ENCODE measurements around the gene GIGYF2. TPM values are rescaled to one million over a fixed set of nuclear protein-coding genes. Genes with fewer than 3 reads are reported as not detected.

The GIGYF2 gene, protein sequence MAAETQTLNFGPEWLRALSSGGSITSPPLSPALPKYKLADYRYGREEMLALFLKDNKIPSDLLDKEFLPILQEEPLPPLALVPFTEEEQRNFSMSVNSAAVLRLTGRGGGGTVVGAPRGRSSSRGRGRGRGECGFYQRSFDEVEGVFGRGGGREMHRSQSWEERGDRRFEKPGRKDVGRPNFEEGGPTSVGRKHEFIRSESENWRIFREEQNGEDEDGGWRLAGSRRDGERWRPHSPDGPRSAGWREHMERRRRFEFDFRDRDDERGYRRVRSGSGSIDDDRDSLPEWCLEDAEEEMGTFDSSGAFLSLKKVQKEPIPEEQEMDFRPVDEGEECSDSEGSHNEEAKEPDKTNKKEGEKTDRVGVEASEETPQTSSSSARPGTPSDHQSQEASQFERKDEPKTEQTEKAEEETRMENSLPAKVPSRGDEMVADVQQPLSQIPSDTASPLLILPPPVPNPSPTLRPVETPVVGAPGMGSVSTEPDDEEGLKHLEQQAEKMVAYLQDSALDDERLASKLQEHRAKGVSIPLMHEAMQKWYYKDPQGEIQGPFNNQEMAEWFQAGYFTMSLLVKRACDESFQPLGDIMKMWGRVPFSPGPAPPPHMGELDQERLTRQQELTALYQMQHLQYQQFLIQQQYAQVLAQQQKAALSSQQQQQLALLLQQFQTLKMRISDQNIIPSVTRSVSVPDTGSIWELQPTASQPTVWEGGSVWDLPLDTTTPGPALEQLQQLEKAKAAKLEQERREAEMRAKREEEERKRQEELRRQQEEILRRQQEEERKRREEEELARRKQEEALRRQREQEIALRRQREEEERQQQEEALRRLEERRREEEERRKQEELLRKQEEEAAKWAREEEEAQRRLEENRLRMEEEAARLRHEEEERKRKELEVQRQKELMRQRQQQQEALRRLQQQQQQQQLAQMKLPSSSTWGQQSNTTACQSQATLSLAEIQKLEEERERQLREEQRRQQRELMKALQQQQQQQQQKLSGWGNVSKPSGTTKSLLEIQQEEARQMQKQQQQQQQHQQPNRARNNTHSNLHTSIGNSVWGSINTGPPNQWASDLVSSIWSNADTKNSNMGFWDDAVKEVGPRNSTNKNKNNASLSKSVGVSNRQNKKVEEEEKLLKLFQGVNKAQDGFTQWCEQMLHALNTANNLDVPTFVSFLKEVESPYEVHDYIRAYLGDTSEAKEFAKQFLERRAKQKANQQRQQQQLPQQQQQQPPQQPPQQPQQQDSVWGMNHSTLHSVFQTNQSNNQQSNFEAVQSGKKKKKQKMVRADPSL (N-terminal part only)
- total RNA-seq: 100 to 1,000 TPM in 1 of 2 donors, 10 to 100 TPM in 1; 91.5 to 101 TPM

DNA sequence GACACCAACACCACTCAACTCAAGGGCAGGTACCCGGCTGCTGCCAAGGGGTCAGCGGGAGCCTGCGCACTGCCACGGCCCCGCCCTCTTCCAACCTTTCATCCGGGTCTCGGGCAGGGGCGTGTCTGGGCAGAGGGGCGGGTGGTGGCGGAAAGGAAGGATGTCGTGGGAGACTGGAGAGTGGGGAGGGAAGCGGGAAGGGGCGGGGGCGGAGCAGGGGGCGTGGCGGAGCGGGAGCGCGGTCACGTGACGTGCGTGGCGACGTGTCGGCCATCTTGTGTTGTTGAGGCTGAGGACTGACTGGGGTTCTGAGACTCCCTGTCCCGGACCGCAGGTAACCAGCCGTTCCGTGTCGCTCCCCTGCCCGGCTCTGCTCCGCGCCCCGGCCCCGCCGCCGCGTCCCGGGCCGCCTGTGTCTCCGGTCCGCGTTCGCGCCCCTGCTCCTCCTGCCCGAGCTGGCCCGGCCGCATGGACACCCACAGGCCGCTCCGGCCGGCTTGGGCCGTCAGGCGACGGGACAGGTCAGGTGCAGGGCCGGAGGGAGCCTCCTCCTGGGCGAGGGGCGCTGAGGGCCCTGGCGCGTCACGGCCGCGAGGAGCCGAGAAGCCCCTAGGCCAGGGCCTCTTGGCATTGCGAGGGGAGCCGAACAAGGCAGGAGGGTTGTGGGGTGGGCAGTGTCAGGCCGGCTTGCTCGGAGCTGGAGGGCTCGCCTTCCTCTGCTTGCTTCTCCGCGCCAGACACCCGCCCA, at the start of gene GIGYF2:
GIGYF2 (plus strand) TSS at position 273 of the 748 bp plus-strand sequence. CDS start 37,867 bp downstream, outside the sequence.
- Mint-ChIP-seq H3K27me3 (no peaks in the 10 kb centered on the region), H3K27ac (peak within 1 kb of the TSS; percentile 73 to 95), H3K4me1 (ENCODE audit: low read depth in 2 of 2) (peaks cover 29% of the 10 kb centered on the region in 2 donors), H3K36me3 (peaks cover 17% of the 10 kb centered on the region), H3K4me3 (peak within 1 kb of the TSS; percentile 97), H3K9me3 (no peaks in the 10 kb centered on the region)
- DNase-seq (ENCODE audit: low spot score): peak; percentile 95
- peak; percentile 95 to 97 for ATAC-seq

DNA sequence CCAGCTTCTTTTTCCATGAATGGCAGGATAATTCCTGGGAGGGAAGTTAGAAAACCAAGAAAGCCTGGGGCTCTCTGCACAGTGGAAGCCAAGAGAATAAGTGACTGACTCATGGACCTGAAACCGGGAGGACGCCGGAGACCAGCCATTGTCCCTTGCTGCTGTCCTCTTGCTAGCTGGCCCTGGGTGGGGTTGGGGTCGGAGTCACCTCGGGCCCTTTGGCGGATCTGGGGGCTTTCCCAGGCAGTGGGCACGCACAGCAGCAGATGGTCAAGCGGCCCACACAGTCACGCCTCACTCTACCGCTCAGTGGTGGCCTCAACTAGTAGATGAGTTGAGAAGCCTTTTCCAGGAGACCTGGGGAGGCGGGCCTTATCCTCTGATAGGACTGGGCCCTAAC, 48.1 kb upstream of the GIGYF2 start:
- no peaks in the 10 kb centered on the region for H3K9me3 Mint-ChIP-seq
- no peaks in the 10 kb centered on the region for H3K36me3 Mint-ChIP-seq
- ATAC-seq (no peak), DNase-seq (ENCODE audit: low spot score) (no peak)
- H3K4me1 Mint-ChIP-seq (ENCODE audit: low read depth in 2 of 2): no peaks in the 10 kb centered on the region
- H3K4me3 Mint-ChIP-seq: no peak overlapping the region
- H3K27me3 Mint-ChIP-seq: peaks cover 0 to 2% of the 10 kb centered on the region in 2 donors
- H3K27ac Mint-ChIP-seq: no peak overlapping the region

DNA sequence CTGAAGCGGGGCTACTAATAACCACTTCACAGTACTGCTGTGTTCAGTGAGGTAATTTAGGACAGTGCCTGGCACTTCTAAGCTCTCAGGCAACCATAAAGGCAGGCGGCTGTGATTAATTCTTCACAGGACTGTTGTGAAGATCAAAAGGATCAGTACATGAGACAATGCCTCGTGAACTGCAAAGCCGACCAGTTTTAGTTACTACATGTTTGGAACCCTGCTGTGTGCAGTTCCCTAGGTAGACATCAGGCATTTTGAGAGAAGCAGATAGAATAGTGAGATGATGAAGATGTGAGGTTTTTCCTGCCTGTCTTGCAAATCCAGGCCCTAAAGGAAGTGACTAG, 44.7 kb upstream of the GIGYF2 start:
- H3K27me3 Mint-ChIP-seq: no peaks in the 10 kb centered on the region
- no peaks in the 10 kb centered on the region for H3K4me1 Mint-ChIP-seq (ENCODE audit: low read depth in 2 of 2)
- DNase-seq (ENCODE audit: low spot score) (no peak), ATAC-seq (no peak)
- H3K9me3 Mint-ChIP-seq: no peaks in the 10 kb centered on the region
- no peak overlapping the region for H3K4me3 Mint-ChIP-seq
- no peaks in the 10 kb centered on the region for H3K36me3 Mint-ChIP-seq
- H3K27ac Mint-ChIP-seq: no peak overlapping the region

DNA sequence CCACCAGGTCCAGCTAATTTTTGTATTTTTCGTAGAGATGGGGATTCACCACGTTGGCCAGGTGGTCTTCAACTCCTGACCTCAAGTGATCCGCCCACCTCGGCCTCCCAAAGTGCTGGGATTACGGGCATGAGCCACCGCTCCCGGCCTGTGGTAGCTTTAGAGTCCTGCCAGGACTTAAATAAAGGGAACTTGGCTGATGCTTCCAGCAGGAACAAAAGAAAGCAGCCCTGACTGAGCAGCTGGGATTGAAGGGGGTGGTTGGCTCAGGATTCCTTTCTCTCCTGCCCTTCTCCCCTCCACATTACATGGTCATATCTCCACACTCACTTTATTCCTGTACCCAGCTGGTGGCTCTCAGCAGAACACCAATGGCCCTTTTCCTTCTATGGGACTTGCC, 43.7 kb upstream of the GIGYF2 start:
- Mint-ChIP-seq H3K9me3 (no peaks in the 10 kb centered on the region), H3K36me3 (no peaks in the 10 kb centered on the region), H3K4me3 (no peak overlapping the region), H3K27me3 (peaks cover 0 to 2% of the 10 kb centered on the region in 2 donors), H3K27ac (no peak overlapping the region), H3K4me1 (ENCODE audit: low read depth in 2 of 2) (no peaks in the 10 kb centered on the region)
- ATAC-seq (no peak), DNase-seq (ENCODE audit: low spot score) (no peak)

DNA sequence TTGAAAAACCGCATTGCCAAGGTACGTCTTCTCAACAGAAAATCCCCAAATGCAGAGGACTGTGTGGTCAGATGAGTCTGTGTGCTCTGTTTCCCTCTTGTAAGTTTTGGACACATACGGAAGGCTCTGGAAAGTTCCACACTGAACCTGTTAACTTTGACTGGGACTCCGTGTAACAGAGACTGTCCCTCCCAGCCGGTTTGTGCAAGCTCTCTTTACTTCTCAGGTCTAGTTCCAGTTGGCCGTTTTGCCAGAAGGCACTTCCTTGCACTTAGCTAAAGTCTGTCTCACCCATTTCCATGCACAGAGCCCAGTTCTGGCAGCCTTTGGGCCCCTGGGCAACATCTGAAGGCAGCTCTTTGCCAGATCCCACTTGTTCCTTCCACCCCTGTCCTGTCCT, 41.7 kb upstream of the GIGYF2 start:
- no peak for DNase-seq (ENCODE audit: low spot score)
- Mint-ChIP-seq H3K4me3 (no peak overlapping the region), H3K4me1 (ENCODE audit: low read depth in 2 of 2) (no peaks in the 10 kb centered on the region), H3K9me3 (no peaks in the 10 kb centered on the region), H3K27ac (no peak overlapping the region), H3K27me3 (peaks cover 0 to 8% of the 10 kb centered on the region in 2 donors), H3K36me3 (no peaks in the 10 kb centered on the region)
- ATAC-seq: no peak

DNA sequence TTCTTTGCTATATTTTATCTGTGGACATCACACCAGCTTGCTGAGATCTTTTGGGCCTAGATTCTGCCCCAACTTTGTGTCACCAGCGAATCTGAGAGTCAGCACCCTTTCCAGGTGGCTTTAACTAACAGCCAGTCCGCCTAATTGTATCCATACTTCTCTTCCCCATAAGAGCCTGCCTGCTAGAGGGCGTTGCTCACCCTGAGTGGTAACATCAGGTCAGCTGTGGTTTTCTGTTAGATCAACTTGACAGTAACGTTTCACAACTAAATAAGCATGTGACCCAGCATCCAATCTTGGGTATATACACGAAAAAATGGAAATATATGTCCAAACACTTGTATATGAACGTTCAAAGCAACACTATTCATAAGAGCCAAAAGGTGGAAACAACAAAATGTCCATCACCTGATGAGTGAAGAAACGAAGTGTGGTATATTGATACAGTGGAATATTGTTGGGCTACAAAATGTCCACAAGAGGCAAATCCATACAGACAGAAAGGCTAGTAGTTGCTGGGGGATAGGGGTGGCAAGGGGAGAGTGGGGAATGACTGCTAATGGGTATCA, 38.8 kb upstream of the GIGYF2 start:
- H3K9me3 Mint-ChIP-seq: no peaks in the 10 kb centered on the region
- no peaks in the 10 kb centered on the region for H3K36me3 Mint-ChIP-seq
- H3K4me1 Mint-ChIP-seq (ENCODE audit: low read depth in 2 of 2): no peaks in the 10 kb centered on the region
- H3K27ac Mint-ChIP-seq: no peak overlapping the region
- no peak for DNase-seq (ENCODE audit: low spot score)
- no peak for ATAC-seq
- no peak overlapping the region for H3K4me3 Mint-ChIP-seq
- H3K27me3 Mint-ChIP-seq: peaks cover 0 to 8% of the 10 kb centered on the region in 2 donors

DNA sequence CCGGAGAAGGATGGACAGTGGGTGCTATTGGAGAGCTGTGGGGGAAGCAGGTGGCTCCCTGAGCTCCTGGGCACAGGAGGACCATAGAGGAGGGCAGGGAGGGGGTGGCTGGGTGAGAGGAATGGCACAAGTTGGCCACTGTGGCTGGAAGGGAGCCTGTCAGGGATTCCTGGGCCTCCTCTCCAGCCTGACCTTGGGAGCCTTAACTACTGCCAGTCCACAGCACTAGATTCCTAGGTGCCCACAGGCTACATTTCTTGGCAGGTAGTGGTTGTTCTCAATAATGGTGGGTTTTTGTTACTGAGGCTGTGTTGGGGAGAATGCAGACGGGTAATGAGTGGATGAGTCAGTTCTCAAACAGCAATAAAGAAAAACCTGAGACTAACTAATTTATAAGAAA, 37.8 kb upstream of the GIGYF2 start:
- H3K27me3 Mint-ChIP-seq: peaks cover 0 to 8% of the 10 kb centered on the region in 2 donors
- no peak overlapping the region for H3K27ac Mint-ChIP-seq
- no peaks in the 10 kb centered on the region for H3K36me3 Mint-ChIP-seq
- DNase-seq (ENCODE audit: low spot score) (no peak), ATAC-seq (peak in 1 of 2 donors; percentile 9)
- H3K9me3 Mint-ChIP-seq: no peaks in the 10 kb centered on the region
- no peak overlapping the region for H3K4me3 Mint-ChIP-seq
- H3K4me1 Mint-ChIP-seq (ENCODE audit: low read depth in 2 of 2): no peaks in the 10 kb centered on the region

DNA sequence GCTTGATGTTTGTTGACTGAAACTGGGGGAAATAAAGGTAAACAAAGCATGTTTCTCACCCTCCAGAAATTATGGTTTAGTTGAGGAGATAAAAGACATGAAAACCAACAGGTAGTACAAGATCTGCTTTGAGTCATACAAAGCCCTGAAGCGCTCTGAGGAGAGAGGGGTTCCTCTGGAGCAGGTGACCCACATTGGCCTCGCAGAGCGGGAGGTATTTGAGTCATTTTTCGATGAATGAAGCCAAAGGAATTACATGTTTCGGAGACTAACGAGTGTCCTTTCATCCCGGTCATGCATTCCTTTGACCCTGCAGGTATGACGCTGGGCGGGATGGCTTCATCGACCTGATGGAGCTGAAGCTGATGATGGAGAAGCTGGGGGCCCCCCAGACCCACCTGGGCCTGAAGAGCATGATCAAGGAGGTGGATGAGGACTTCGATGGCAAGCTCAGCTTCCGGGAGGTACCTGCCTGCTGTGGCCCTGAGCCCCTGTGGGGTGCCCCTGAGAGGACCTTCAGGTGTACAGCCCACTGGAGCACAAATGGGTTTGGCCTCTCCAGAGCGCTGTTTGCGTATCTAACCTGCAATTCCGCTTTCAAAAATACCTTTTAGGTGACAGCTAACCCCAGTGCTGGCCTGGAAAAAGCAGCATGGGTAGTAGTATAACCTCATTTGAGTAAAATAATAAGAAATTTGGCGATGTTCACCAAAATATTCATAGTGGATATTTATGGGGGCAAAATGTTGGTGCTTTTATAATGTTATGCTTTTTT, 34.5 kb upstream of the GIGYF2 start:
- H3K36me3 Mint-ChIP-seq: no peaks in the 10 kb centered on the region
- no peak overlapping the region for H3K4me3 Mint-ChIP-seq
- no peaks in the 10 kb centered on the region for H3K9me3 Mint-ChIP-seq
- no peak for DNase-seq (ENCODE audit: low spot score)
- no peak for ATAC-seq
- H3K27me3 Mint-ChIP-seq: peaks cover 0 to 8% of the 10 kb centered on the region in 2 donors
- no peaks in the 10 kb centered on the region for H3K4me1 Mint-ChIP-seq (ENCODE audit: low read depth in 2 of 2)
- H3K27ac Mint-ChIP-seq: no peak overlapping the region

DNA sequence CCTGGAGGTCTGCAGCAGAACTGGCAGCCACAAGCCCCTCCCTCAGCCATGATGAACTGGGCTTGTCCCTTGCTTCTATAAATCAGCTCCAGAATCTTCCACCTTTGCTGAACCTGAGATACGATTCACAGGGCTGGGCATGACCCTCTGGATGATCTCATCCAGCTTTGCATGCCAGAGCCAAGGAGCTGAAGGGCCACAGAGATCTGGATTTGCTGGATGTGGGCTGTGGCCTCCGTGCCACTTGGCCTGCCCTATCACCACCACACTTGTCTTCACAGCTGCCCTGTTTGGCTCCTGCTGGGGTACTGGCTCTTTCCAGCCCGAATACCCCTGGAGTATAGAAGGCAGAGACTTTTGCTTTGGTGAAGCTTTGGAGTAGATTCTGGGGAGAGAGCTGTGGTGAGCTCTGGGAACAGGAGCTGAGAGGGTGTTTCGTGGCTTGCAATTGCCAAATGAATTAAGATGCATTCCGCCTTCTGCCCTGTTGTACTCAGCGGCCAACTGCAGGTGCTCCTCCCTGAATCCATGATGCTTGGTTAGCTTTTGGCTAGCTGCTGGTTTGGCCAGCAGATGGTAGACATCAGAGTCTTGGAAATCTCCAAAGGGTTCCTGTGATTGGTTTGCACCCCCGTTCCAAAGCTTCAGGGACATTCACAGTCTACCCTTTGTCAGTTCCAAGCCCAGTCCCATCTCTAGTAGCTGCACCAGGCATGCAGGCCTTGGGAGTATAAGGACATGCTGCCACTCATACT, 30.9 kb upstream of the GIGYF2 start:
- Mint-ChIP-seq H3K4me1 (ENCODE audit: low read depth in 2 of 2) (no peaks in the 10 kb centered on the region), H3K36me3 (no peaks in the 10 kb centered on the region), H3K27ac (no peak overlapping the region), H3K27me3 (peaks cover 6 to 8% of the 10 kb centered on the region in 2 donors), H3K4me3 (no peak overlapping the region), H3K9me3 (no peaks in the 10 kb centered on the region)
- ATAC-seq: no peak
- no peak for DNase-seq (ENCODE audit: low spot score)

DNA sequence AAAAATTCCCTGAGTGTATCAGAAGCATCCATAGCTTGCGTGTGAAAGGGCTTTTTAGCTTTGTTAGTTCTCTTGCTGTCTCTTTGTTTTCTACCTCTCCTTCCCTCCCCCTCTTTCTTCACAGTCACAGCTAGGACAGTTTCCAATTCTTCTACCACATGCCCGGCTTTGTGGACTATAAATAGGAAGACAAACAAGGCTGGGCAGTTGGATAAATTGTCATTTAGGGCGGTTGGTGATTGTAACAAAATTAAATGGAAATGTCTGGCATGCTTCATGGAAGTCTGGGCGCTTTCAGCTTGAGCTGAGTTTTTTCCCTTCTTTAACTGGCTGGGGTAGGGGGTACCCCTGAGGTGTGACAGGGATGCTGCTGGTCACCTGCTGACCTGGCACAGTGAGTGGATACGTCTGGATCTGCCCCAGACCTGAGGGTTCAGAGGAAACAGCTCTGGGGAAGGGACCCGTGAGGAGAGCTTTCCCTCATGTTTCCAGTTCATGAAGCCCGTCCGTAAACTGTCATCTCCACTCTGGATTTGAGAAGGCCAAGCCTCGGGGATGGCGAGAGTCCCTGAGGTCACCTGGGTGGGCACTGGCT, 29.0 kb upstream of the GIGYF2 start:
- H3K27me3 Mint-ChIP-seq: peaks cover 8 to 9% of the 10 kb centered on the region in 2 donors
- ATAC-seq (no peak), DNase-seq (ENCODE audit: low spot score) (no peak)
- H3K4me3 Mint-ChIP-seq: no peak overlapping the region
- H3K27ac Mint-ChIP-seq: no peak overlapping the region
- no peaks in the 10 kb centered on the region for H3K9me3 Mint-ChIP-seq
- no peaks in the 10 kb centered on the region for H3K36me3 Mint-ChIP-seq
- H3K4me1 Mint-ChIP-seq (ENCODE audit: low read depth in 2 of 2): no peaks in the 10 kb centered on the region

DNA sequence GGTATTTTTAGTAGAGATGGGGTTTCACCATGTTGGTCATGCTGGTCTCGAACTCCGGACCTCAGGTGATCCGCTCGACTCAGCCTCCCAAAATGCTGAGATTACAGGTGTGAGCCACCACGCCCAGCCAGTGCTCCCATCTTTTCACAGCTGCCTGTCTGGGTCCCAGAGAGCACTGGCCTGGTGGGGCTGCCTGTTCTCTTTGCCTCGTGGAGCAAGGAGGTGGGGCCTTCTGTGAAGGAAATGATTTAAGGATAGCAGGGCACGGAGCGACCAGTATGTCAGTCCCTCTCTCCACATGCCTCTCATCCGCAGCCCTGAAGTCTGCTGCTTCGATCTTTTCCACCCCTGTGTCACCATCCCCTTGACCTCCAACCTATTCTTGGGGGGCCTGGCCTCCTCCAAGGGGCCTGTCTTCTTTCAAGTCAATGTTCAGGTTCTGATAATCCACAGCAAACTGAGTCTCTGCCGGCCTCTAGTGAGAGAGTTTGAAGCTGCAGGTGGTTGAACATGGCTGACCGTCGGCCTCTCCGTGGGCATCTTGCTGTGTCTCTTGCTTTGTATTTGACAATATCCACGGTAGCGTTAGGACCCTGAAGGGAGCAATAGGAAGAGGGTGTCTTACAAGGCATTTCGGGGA, 28.2 kb upstream of the GIGYF2 start:
- Mint-ChIP-seq H3K9me3 (no peaks in the 10 kb centered on the region), H3K36me3 (no peaks in the 10 kb centered on the region), H3K27me3 (peaks cover 8 to 9% of the 10 kb centered on the region in 2 donors), H3K27ac (no peak overlapping the region), H3K4me1 (ENCODE audit: low read depth in 2 of 2) (no peaks in the 10 kb centered on the region), H3K4me3 (no peak overlapping the region)
- no peak for ATAC-seq
- DNase-seq (ENCODE audit: low spot score): no peak

Data from natural killer cell treated with Interleukin-12 subunit alpha and Interleukin-12 subunit beta and Interleukin-15 and Interleukin-18, amount 100 ng/mL, for 72 hours (primary cell).